MM.1S (cell line): ENCODE data around the gene STX16.
"Not testable (repeated sequence)": the region's sequence is repeated elsewhere in the genome, so short reads cannot be mapped to it uniquely, and the experiment has no call there.

Source experiments
- CTCF ChIP-seq: fragments of 300-600 bp; sonication (generic); IDR thresholded peaks from 2 replicates; pipeline ENCODE4 v1.5.1; 2016; ENCODE audit warnings: antibody characterized with exemption, low read length, mixed read lengths
- EZH2 ChIP-seq: fragments of 300-600 bp; sonication (generic); optimal IDR thresholded peaks from 2 replicates; pipeline ENCODE3; 2017; ENCODE audit warnings: low read depth, mild to moderate bottlenecking, antibody characterized with exemption, low read length, mixed read lengths
- EZH2phosphoT487 ChIP-seq: fragments of 300-600 bp; sonication (generic); IDR thresholded peaks from 2 replicates; pipeline ENCODE4 v1.6.1; 2018; ENCODE audit warnings: antibody characterized with exemption, low read length

- TF ChIP-seq CTCF, EZH2, EZH2phosphoT487: not testable (repeated sequence)
These were observed 75.1 kb downstream of the STX16 start for GRCh38 chr20:58726156-58726555.
